IPS-18a (cell line): Measurements from ENCODE around the gene KCNAB3.

Experiments
- H3K27ac ChIP-seq: one replicate; pipeline ENCODE4 v1.5.1; 2013; ENCODE audit warnings: low read length
- H3K27me3 ChIP-seq: one replicate; pipeline ENCODE4 v1.6.1; 2013; ENCODE audit warnings: mild to moderate bottlenecking, low read length; ENCODE audit not compliant: control insufficient read depth, insufficient read depth
- H3K36me3 ChIP-seq: one replicate; pipeline ENCODE4 v1.6.1; 2013; ENCODE audit warnings: low read depth, low read length; ENCODE audit not compliant: control insufficient read depth
- H3K4me1 ChIP-seq: one replicate; pipeline ENCODE4 v1.6.1; 2013; ENCODE audit warnings: low read depth, low read length; ENCODE audit not compliant: control insufficient read depth
- H3K4me3 ChIP-seq: one replicate; pipeline ENCODE4 v1.5.1; 2013; ENCODE audit warnings: low read length
- H3K9ac ChIP-seq: one replicate; pipeline ENCODE4 v1.6.1; 2013; ENCODE audit warnings: mild to moderate bottlenecking, low read length, moderate library complexity
- H3K9me3 ChIP-seq: one replicate; pipeline ENCODE4 v1.6.1; 2013; ENCODE audit warnings: low read depth, low read length; ENCODE audit not compliant: control insufficient read depth

KCNAB3 gene

GRCh38 chr17:7882629-7883028, 47.0 kb downstream of the KCNAB3 start:
- Histone ChIP-seq H3K27ac (no peak overlapping the region), H3K4me3 (no peak overlapping the region)

GRCh38 chr17:7882068-7882467, 47.6 kb downstream of the KCNAB3 start:
- Histone ChIP-seq H3K4me3 (no peak overlapping the region), H3K27ac (no peak overlapping the region), H3K9me3 (no peaks in the 10 kb centered on the region), H3K4me1 (peaks cover 11% of the 10 kb centered on the region), H3K9ac (no peak overlapping the region), H3K36me3 (peaks cover 4% of the 10 kb centered on the region), H3K27me3 (peaks cover 17% of the 10 kb centered on the region)

More at GRCh38 chr17:7882629-7883028, 47.0 kb downstream of the KCNAB3 start:
- Histone ChIP-seq H3K4me1 (peaks cover 12% of the 10 kb centered on the region), H3K36me3 (peaks cover 4% of the 10 kb centered on the region), H3K9me3 (no peaks in the 10 kb centered on the region), H3K27me3 (peaks cover 18% of the 10 kb centered on the region), H3K9ac (no peak overlapping the region)

GRCh38 chr17:7881276-7882054, 48.2 kb downstream of the KCNAB3 start:
- Histone ChIP-seq H3K4me1 (peaks cover 7% of the 10 kb centered on the region), H3K4me3 (no peak overlapping the region), H3K27ac (no peak overlapping the region), H3K36me3 (peaks cover 4% of the 10 kb centered on the region), H3K27me3 (peaks cover 11% of the 10 kb centered on the region), H3K9ac (no peak overlapping the region), H3K9me3 (no peaks in the 10 kb centered on the region)

- Histone ChIP-seq H3K9ac (no peak overlapping the region), H3K4me1 (peaks cover 7% of the 10 kb centered on the region), H3K27ac (no peak overlapping the region), H3K27me3 (no peaks in the 10 kb centered on the region), H3K36me3 (peaks cover 4% of the 10 kb centered on the region), H3K9me3 (no peaks in the 10 kb centered on the region), H3K4me3 (no peak overlapping the region)
Observed at GRCh38 chr17:7880076-7880868, 49.4 kb downstream of the KCNAB3 start.

- no peak overlapping the region for H3K4me3 ChIP-seq
- no peaks in the 10 kb centered on the region for H3K27me3 ChIP-seq
- H3K9ac ChIP-seq, result no peak overlapping the region
- no peak overlapping the region for H3K27ac ChIP-seq
- no peaks in the 10 kb centered on the region for H3K9me3 ChIP-seq
- peaks cover 4% of the 10 kb centered on the region for H3K36me3 ChIP-seq
- H3K4me1 ChIP-seq, result no peaks in the 10 kb centered on the region
Observed at GRCh38 chr17:7878234-7878633, 51.4 kb downstream of the KCNAB3 start.

- no peaks in the 10 kb centered on the region for H3K9me3 ChIP-seq
- no peaks in the 10 kb centered on the region for H3K4me1 ChIP-seq
- H3K27me3 ChIP-seq, result no peaks in the 10 kb centered on the region
- H3K9ac ChIP-seq, result no peak overlapping the region
- H3K4me3 ChIP-seq, result no peak overlapping the region
- H3K36me3 ChIP-seq, result peaks cover 3% of the 10 kb centered on the region
- H3K27ac ChIP-seq, result no peak overlapping the region
Observed at GRCh38 chr17:7875804-7876370, 53.8 kb downstream of the KCNAB3 start.

- Histone ChIP-seq H3K9me3 (no peaks in the 10 kb centered on the region), H3K4me3 (no peak overlapping the region), H3K36me3 (no peaks in the 10 kb centered on the region)
Observed at GRCh38 chr17:7873051-7873450, 56.6 kb downstream of the KCNAB3 start.

More at GRCh38 chr17:7873051-7873450, 56.6 kb downstream of the KCNAB3 start:
- H3K27me3 ChIP-seq, result no peaks in the 10 kb centered on the region
- no peak overlapping the region for H3K9ac ChIP-seq
- H3K4me1 ChIP-seq, result no peaks in the 10 kb centered on the region
- no peak overlapping the region for H3K27ac ChIP-seq
